G401 (cell line): ENCODE results near the gene KCNN3. TPM values are rescaled to one million over a fixed set of nuclear protein-coding genes. Genes with fewer than 3 reads are reported as not detected.

Experiments
- DNase-seq: peaks from one replicate; pipeline ENCODE4 v3.0.0-alpha.2; 2015; ENCODE audit warnings: low spot score
- in situ Hi-C: cut with HindIII; loops from 2 replicates; pipeline ENCODE4 v1.10.0; 2016; ENCODE audit warnings: low sequenced_read_pairs, mixed read lengths
- total RNA-seq: library from RNA; depleted of rRNA; stranded (reverse); fragments of >200 nt; shearing (Covaris generic); gene quantifications from 2 replicates; pipeline ENCODE4 v1.2.3, GENCODE V29; 2014

The KCNN3 gene
- total RNA-seq, 1 experiment from 2014 or later, result 0.64 TPM

DNA sequence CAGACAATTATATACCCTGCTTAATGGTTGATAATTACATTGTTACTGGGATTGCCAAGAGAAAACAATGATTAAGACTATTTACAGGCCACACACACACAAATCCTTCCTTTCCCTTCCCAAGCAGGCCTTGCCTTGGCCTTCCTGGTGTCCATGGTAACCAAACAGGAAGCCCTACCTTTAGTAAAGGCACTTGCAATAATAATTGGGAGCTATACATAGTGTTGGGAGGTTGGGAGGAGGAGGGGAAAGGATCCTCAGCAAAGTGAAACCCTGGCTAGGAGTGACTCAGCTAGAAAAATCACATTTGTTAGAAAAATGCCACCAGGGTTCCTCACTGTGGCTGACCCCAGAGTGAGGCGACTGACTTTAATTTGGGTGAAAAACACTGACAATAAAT lies 139.8 kb downstream of the KCNN3 start:
- DNase-seq, result no peak
- in situ Hi-C loops, result no loop called here

DNA sequence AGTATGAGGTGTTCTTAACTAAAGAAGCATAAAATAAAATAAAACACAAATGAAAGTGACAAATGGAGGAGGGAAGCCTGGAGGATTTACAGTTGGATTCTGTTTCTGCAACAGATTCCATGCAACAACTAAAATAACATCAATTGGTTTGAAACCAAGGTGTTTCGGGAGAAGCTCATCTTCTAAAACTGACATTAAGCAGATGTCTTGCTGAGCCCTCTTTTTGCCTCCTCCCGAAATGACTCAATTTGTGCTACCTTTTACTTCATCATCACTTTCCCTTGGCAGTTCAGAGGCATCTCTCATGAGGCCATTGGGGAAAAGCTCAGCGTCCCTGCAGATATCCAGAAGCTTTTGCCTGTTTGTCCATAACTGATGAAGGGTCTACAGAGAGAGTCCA lies 140.5 kb downstream of the KCNN3 start:
- DNase-seq, result no peak
- in situ Hi-C loops, result no loop called here

DNA sequence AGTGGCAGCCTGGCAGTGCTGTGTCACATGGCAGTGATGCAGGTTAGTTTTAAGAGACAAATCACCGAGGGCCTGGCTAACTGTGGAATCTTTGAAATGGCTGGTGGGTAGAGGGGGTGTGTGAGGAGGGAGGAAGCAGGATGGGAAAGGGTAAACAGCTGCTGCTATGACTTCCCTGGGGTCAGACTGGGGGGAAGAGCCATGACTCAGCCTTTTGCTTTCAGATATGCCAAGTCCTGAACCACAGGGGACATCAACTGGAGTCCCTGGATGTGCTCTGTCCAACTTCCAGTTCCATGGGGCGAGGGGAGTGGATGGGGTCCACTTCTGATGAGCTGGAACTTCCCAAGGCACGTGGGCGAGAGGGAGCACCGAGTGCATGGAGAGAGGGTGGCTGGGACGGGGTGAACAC lies 141.0 kb downstream of the KCNN3 start:
- in situ Hi-C loops, result no loop called here
- DNase-seq, result no peak

DNA sequence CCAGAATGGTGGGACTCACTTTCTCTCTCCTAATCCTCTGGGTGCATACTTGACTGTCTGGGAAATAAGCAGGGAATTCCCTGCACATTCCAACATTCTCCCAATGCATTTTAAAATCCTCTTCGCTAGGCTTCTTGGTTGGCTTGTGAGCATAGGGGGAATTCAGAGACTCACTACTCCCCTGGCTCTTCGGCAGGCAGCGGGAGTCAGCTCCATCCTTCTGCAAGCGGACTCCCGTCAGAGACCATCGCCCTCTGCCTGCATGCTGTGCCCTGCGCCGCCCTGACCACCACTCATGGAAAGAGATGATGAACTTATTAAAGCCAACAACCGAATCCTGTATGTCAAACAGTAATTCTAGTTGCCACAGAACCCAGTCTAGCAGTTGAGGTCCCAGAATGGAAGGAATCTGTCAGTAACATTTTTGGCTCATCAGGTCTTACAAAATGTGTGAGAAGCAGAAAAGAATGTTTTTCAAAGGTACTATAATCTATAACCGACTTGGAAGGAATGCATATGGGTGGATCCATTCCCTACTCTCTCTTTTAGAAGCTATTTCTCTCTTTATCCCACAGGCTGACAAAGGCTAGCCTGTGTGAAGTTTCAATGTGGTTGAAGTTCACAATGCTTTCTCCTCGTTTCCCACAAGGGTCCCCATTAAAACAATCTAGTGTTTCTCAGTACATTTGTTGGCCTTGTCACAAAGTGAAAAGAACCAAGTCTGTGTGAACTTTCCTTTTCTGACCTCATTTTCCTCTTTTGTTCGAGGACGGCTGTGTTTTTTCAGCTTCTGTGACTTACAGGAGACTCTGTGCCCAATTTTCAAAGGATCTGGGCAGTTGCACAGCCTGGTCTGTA lies 143.0 kb downstream of the KCNN3 start:
- in situ Hi-C loops, result no loop called here

DNA sequence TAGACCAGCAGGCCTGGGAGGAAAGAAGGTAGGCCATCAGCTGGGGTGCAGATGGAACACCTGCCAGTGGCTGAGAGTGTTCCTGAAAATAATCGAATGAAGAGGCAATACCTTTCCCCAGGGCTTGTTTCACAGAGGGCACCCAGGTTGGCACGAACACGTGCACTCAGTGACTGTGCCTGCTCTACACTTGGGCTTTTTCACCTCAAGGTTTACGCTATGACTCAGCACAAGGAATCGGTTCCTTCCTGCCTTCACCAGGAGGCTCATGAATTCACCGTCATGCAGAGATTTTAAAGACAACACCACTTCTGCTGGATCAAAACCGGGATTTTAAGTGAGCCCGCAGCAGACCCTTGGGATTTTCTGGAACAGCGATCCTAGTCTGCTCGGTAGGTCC lies 143.6 kb downstream of the KCNN3 start:
- in situ Hi-C loops, result no loop called here
- no peak for DNase-seq

More for the DNA sequence above, 143.0 kb downstream of the KCNN3 start:
- DNase-seq, result peak; percentile 21

DNA sequence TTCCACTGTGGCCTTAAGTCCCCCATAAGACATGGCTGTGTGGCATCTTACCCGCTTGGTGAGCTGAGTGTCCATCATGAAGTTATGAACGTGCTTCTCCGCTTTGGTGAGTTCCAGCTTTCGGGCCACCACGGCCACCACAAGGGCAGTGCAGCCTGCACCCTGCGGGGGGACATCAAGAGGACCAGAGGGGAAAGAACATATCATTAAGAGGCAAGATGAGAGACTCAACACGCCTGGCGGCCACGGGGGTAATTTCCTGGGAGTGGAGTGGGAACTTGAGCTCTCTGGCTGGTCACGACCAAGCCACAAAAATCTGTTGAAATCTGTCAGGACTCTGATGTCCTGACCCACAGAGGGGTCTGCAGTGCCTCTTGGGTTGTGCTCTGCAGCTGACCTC lies 144.2 kb downstream of the KCNN3 start:
- no peak for DNase-seq
- in situ Hi-C loops, result no loop called here

DNA sequence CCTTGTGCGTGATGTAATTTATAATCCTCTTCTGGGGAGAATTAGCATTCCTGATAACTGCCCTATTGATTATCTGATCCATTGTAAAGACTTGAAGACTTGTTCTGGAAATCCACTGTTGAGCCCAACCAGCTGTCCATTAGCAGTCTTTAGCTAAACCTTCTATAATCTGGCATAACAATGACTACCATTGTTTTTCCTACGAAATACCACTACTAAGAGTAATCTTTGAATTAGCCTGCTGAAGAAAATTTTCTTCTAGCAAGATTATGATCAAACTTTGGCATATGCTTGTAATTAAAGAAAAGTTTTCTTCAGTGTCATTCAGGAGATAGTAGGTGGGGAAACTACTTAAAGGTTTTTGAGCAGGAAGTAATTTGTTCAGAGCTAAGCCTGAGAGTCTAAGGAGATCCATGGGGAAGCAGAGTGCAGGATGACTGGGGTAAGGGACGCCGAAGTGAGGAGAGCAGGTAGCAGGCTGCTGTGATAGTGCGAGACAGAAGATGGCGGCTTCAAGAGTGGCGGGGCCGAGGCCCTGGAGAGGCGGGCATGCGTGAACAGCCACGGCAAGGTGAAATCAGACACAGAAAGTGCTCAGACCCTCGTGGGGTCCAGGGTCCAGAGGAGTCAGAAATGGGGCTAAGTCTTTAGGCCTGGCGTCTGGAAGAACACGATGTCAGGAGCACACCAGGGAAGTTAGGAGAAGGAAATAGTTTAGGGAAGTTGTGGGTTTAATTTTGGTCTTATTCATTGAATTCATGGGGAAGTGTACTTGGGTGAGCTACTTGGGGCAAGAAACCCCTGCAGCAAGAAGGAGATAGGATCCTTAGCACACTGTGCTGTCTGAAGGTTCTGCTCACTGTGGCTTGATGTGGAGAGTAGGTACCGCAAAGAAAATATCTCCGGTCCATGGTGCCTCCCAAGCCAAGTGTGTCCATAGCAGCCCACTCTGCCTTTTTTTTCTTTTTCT lies 149.5 kb downstream of the KCNN3 start:
- in situ Hi-C loops, result no loop called here

DNA sequence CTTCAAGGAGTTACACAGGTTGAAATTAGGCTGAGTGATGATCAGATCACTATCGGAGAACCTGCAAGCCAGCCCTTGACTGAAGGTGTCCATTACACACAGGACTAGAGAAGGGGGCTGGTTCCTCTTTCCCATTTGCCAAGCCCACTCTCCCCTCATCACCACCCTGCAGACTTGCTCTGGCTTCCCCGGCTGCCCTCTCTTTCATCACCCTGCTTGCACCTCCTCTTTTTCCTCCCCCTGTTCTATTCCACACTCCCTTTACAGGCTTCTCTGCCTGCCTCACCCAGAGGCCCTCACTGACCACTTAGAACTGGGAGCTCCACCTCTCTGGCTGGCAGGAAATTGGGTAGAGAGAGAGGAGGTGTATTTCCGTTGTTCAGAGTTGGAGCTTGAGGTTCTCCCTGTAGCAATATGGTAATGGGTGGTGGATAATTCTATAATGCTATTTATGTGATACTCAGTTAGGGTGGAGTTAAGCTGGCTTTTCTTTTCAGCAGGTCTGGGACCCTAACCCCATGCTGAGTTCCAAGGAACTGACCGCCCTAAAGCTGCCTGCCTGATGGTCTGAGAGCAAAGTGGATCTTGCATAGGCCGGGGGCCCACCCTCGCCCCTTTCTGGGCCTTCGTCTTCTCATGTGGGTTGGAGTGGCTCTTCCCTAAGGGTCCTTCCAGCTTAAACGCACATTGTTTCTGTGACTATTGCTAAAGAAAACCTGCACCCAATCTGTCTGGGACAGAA lies 150.3 kb downstream of the KCNN3 start:
- in situ Hi-C loops, result no loop called here
- no peak for DNase-seq

More for the DNA sequence above, 149.5 kb downstream of the KCNN3 start:
- no peak for DNase-seq

DNA sequence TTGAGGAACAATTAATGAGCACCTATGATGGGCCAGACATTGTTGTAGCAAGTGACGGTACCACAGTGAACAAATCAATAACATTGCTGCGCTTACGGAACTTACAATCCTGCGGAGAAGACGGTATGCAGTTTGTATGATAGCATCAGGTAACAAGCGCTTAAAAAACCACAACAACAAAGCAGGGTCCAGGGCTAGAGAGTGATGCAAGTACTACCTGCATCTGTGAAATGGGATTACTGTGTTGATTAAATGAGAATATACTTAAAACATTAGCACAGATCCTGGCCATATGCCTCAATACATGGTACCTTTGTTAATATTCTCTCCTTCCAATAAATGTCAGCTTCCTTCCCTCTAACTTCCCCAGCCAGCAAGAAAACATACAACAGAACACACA lies 151.5 kb downstream of the KCNN3 start:
- no peak for DNase-seq
- in situ Hi-C loops, result no loop called here

DNA sequence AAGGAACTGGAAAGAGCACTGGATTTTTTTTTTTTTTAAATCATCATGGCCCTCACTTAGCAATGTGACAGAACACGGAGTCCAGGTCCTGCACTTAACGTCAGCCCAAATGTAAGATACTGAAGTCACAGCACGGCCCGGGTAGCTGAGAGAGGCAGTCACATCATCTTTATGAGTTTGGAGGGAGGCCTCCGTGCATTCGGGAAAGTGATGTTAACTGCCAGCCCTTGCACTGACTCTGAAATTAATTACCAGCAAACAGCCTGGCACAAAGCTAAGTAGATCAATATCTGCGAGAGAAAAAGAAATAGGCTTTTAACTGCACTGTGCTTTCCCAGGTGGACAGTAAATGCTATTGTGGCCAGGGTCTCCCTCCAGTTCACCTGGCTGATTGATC lies 152.6 kb downstream of the KCNN3 start:
- DNase-seq, result no peak
- in situ Hi-C loops, result no loop called here

DNA sequence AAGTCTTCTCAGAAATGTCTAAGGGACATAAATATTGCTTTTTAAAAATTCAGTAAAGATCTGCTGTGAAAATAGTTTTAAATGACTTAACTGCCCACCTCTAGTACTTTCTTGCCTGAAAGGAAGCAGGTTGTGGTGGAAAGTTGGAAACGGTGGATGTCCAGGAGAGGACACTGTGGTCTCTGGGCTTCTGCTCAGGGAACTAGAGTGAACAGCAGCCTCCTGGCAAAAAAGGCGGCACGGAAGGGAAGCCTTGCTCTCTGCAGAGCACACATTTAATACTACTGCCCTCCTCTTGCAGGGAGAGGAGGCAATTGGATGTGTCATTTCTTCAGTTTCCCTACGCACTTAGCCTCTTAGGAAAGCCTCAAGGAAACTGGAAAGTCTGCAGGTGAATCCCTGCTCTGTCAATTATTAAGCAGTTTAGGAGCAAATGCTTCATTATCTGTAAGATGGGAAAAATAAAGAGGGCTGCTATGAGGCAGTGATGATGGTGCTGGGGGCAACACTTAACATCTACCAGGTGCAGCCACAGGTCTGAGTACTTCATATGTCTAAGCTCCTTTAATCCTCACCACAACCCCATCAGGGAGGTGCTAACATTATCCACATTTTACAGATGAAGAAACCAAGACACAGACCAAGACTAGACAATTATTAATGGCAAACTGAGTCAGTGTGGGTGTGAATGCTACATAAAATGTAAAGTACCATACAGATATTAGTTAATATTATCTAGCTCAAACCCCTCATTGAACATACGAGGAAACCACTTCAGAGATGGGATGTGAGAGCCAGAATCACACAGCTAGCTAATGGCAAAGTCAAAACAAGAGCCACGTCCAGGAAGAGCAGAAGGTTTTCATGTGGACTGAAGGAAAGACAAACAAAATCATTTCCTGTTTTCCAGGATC lies 153.2 kb downstream of the KCNN3 start:
- in situ Hi-C loops, result no loop called here
- DNase-seq, result no peak

DNA sequence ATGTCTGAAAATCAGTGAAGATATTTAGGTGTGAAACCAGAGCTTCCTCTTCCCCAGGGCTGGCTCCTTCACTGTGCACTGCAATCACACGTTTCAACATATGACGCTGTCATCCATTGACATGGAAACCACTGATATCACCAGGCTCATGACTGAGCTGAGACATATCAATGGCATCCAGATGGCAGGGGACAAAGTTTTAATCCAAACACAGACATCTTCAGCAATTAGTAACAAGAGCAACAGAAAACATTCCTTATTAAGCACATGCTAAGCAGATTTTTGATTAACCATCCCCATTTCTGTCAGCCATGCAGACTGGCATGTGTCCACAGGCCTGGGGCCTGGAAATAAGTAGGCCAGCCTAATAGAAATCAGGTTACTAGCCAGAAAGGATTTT lies 154.1 kb downstream of the KCNN3 start:
- in situ Hi-C loops, result no loop called here
- no peak for DNase-seq

DNA sequence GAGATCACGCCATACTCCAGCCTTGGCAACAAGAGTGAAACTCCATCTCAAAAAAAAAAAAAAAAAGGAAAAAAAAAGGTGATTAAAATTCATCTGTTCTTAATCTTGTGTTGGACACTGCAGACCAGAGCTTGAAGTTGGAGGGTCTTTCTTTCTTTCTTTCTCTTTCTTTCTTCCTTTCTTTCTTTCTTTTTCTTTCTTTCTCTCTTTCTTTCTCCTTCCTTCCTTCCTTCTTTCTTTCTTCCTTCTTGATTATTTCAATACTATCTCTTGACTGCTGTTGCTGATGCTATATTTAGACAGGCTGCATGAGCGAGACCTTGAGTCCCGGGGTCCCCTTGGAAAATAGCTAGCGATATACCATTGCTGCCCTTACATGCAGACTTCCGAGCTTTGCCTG lies 154.7 kb downstream of the KCNN3 start:
- in situ Hi-C loops, result no loop called here
- no peak for DNase-seq

DNA sequence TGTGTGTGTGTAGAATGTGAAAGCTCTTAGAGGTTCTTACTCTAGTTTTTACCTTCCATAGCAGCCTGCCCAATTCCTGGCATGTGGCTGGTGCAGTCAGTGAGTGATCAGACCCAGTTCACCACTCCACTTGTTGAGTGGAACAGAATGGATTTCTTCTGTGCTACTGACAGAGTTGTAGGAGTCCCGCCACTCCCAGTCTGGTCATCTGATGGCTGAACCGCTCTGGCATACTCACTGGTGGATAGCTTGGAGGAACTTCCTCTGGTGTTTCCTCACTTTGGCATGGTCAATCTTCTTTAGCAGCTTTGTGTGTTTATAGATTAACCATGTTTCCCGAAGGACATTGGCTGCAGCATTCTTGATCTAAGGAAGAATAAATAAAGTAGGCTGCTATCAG lies 155.4 kb downstream of the KCNN3 start:
- in situ Hi-C loops, result no loop called here
- DNase-seq, result peak; percentile 13

DNA sequence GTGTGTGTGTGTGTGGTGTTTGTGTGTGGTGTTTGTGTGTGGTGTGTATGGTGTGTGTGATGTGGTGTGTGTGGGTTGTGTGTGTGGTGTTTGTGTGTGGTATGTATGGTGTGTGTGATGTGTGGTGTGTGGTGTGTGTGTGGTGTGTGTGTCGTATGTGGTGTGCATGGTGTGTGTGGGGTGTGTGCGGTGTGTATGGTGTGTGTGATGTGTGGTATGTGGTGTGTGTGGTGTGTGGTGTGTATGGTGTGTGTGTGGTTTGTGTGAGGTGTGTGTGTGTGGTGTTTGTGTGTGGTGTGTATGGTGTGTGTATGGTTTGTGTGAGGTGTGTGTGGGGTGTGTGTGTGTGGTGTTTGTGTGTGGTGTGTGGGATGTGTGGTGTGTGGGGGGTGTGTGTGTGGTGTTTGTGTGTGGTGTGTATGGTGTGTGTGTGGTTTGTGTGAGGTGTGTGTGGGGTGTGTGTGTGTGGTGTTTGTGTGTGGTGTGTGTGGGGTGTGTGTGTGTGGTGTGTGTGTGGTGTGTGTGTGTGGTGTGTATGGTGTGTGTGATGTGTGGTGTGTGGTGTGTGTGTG lies 155.9 kb downstream of the KCNN3 start:
- no peak for DNase-seq
- in situ Hi-C loops, result no loop called here

DNA sequence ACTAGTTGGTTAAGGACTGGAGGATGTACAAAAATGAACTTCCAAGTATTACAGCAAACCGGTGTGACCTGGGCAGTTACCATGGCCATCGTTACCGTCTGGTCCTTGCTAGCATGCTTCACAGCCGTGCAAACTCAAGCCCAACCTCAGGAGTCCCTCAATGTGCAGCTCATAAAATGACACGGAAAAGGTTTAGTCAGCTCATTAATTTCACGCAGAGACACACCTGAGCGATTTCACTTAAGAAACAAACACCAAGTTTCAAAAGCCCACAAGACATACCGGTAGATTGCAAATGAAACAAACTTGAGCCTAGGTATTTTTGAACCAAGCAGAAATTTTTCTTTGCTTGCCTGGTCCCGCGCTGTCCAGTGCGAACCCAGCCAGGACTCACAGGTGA lies 157.1 kb downstream of the KCNN3 start:
- in situ Hi-C loops, result no loop called here
- DNase-seq, result no peak

DNA sequence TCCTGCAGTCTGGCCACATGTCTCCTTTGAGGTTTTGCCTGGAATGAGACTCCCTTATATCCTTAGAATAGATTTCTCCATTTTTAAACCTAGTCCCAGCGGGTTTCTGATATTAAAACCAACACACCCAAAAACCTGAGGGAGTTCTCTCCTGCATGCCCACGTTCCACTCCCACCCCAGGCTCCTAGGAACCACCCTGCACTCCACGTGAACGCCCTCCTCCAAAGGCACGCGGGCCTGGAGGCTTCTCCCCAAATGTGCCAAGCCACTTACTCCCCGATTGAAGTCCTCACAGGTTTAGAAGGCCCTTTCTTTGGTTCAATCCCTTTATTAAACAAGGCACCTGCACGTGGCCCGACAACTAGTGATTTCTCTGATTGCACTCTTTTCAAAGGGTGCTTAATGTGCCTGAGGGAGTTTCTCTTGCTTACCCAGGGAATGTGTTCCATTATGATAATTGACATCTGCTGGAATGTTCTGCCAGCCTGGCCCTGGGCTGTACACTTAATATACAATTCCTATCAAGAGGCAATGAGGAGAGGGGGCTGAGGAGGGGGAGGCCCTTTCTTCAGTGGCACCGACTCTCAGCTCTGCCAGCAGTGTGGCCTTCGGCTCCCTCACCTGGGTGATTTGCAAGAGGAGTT lies 157.8 kb downstream of the KCNN3 start:
- no peak for DNase-seq
- in situ Hi-C loops, result no loop called here

DNA sequence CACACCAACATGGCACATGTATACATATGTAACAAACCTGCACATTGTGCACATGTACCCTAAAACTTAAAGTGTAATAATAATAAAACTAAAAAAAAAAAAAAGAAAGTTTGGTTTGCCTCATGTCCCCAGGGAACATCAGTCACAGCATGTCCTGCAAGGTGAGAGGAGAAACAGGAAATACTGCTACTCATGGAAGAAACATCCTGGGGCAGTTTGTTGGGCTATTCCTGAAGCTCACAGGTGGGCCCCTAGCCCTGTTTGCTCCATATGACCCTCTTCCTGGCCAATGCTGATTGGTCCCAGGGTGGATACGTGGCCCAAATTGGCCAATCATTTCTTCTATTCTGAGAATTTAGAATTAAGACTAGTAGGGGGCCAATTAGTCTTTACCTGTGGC lies 158.7 kb downstream of the KCNN3 start:
- DNase-seq, result no peak
- in situ Hi-C loops, result no loop called here
